ENCODE data around the gene LRRC32.

DNA sequence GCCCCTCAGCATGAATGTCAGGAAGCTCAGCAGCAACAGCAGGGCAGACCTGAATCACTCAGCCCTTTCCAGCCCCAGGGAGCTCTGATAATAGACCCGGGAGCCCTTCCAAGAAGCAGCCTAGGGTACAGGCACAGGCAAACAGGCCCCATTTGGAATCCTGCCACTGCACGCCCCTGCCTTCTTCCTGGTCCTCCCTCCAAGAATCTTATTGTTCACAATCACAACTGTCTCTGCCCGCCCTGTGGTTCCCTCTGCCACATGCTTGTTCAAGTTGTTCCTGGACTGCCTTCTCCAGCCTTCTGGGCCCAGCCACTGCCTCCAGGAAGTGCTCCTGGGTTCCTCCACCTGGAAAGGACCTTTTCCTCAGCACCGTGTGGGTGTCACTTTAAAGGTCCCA lies 54.6 kb downstream of the LRRC32 start:
- TF ChIP-seq ESRRG (CRISPR knock-in tag; IDR thresholded peaks at IDR 0.05) (no peak), ZFP30 (CRISPR knock-in tag; IDR thresholded peaks at IDR 0.05) (no peak), ISL1 (CRISPR knock-in tag; IDR thresholded peaks at IDR 0.05) (no peak), BACH2 (CRISPR knock-in tag; IDR thresholded peaks at IDR 0.05; ENCODE audit: borderline replicate concordance) (no peak), POU6F1 (CRISPR knock-in tag; IDR thresholded peaks at IDR 0.05; ENCODE audit: borderline replicate concordance, low read depth) (no peak), CSDC2 (CRISPR knock-in tag; IDR thresholded peaks at IDR 0.05) (no peak), ZNF8 (CRISPR knock-in tag; IDR thresholded peaks at IDR 0.05) (no peak), SNAI2 (CRISPR knock-in tag; IDR thresholded peaks at IDR 0.05) (no peak), ZFP3 (CRISPR knock-in tag; IDR thresholded peaks at IDR 0.05) (no peak)
- TF ChIP-seq, protein P1, sequence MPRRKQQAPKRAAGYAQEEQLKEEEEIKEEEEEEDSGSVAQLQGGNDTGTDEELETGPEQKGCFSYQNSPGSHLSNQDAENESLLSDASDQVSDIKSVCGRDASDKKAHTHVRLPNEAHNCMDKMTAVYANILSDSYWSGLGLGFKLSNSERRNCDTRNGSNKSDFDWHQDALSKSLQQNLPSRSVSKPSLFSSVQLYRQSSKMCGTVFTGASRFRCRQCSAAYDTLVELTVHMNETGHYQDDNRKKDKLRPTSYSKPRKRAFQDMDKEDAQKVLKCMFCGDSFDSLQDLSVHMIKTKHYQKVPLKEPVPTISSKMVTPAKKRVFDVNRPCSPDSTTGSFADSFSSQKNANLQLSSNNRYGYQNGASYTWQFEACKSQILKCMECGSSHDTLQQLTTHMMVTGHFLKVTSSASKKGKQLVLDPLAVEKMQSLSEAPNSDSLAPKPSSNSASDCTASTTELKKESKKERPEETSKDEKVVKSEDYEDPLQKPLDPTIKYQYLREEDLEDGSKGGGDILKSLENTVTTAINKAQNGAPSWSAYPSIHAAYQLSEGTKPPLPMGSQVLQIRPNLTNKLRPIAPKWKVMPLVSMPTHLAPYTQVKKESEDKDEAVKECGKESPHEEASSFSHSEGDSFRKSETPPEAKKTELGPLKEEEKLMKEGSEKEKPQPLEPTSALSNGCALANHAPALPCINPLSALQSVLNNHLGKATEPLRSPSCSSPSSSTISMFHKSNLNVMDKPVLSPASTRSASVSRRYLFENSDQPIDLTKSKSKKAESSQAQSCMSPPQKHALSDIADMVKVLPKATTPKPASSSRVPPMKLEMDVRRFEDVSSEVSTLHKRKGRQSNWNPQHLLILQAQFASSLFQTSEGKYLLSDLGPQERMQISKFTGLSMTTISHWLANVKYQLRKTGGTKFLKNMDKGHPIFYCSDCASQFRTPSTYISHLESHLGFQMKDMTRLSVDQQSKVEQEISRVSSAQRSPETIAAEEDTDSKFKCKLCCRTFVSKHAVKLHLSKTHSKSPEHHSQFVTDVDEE (CRISPR knock-in tag; IDR thresholded peaks at IDR 0.05) = no peak
- TF ChIP-seq, protein P2, sequence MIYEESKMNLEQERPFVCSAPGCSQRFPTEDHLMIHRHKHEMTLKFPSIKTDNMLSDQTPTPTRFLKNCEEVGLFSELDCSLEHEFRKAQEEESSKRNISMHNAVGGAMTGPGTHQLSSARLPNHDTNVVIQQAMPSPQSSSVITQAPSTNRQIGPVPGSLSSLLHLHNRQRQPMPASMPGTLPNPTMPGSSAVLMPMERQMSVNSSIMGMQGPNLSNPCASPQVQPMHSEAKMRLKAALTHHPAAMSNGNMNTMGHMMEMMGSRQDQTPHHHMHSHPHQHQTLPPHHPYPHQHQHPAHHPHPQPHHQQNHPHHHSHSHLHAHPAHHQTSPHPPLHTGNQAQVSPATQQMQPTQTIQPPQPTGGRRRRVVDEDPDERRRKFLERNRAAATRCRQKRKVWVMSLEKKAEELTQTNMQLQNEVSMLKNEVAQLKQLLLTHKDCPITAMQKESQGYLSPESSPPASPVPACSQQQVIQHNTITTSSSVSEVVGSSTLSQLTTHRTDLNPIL (CRISPR knock-in tag; IDR thresholded peaks at IDR 0.05; ENCODE audit: low read depth) = no peak
- TF ChIP-seq, protein P3, sequence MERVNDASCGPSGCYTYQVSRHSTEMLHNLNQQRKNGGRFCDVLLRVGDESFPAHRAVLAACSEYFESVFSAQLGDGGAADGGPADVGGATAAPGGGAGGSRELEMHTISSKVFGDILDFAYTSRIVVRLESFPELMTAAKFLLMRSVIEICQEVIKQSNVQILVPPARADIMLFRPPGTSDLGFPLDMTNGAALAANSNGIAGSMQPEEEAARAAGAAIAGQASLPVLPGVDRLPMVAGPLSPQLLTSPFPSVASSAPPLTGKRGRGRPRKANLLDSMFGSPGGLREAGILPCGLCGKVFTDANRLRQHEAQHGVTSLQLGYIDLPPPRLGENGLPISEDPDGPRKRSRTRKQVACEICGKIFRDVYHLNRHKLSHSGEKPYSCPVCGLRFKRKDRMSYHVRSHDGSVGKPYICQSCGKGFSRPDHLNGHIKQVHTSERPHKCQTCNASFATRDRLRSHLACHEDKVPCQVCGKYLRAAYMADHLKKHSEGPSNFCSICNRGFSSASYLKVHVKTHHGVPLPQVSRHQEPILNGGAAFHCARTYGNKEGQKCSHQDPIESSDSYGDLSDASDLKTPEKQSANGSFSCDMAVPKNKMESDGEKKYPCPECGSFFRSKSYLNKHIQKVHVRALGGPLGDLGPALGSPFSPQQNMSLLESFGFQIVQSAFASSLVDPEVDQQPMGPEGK (CRISPR knock-in tag; IDR thresholded peaks at IDR 0.05; ENCODE audit: borderline replicate concordance) = no peak
- TF ChIP-seq, protein P4, sequence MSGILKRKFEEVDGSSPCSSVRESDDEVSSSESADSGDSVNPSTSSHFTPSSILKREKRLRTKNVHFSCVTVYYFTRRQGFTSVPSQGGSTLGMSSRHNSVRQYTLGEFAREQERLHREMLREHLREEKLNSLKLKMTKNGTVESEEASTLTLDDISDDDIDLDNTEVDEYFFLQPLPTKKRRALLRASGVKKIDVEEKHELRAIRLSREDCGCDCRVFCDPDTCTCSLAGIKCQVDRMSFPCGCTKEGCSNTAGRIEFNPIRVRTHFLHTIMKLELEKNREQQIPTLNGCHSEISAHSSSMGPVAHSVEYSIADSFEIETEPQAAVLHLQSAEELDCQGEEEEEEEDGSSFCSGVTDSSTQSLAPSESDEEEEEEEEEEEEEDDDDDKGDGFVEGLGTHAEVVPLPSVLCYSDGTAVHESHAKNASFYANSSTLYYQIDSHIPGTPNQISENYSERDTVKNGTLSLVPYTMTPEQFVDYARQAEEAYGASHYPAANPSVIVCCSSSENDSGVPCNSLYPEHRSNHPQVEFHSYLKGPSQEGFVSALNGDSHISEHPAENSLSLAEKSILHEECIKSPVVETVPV (CRISPR knock-in tag; IDR thresholded peaks at IDR 0.05) = no peak

Measured in SK-N-SH treated with all-trans-retinoic acid at 6 μM for 48 hours (cell line).